Neural progenitor cell (in vitro differentiated cells): Measurements from ENCODE around the gene AP4E1.

ENCODE experiments used
- EZH2 ChIP-seq: fragments of 200-600 bp; sonication (generic); IDR thresholded peaks from 2 replicates; pipeline ENCODE4 v1.6.1; 2017; ENCODE audit warnings: antibody characterized with exemption, mild to moderate bottlenecking, moderate library complexity
- TF ChIP-seq, protein P1 (sequence below): fragments of 200-600 bp; sonication (generic); IDR thresholded peaks from 2 replicates; pipeline ENCODE4 v1.5.1; 2017; ENCODE audit warnings: antibody characterized with exemption, mild to moderate bottlenecking

DNA sequence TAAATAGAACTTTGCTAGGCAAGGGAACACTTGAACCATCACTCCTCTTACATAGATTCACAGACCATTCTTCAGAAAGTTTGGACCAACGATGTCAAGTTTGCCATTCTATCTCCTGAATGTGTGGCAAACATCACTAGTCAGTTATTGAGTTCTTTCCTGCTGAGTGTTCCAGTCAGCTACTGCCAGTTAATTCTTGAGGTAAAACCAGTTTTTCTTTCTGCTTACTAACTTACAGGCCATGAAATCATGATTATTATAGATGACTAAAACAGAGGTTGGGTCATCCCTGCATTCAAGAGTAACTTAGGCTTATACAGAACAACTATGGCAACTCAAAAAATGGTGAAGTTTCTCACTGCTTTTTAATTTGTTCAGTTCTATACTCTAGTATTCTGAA, 88.2 kb downstream of the AP4E1 start:
- TF ChIP-seq, protein P1, sequence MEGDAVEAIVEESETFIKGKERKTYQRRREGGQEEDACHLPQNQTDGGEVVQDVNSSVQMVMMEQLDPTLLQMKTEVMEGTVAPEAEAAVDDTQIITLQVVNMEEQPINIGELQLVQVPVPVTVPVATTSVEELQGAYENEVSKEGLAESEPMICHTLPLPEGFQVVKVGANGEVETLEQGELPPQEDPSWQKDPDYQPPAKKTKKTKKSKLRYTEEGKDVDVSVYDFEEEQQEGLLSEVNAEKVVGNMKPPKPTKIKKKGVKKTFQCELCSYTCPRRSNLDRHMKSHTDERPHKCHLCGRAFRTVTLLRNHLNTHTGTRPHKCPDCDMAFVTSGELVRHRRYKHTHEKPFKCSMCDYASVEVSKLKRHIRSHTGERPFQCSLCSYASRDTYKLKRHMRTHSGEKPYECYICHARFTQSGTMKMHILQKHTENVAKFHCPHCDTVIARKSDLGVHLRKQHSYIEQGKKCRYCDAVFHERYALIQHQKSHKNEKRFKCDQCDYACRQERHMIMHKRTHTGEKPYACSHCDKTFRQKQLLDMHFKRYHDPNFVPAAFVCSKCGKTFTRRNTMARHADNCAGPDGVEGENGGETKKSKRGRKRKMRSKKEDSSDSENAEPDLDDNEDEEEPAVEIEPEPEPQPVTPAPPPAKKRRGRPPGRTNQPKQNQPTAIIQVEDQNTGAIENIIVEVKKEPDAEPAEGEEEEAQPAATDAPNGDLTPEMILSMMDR = no peak
- no peak for TF ChIP-seq EZH2
